ENCODE data around the gene MRPL23.

MRPL23 gene

DNA sequence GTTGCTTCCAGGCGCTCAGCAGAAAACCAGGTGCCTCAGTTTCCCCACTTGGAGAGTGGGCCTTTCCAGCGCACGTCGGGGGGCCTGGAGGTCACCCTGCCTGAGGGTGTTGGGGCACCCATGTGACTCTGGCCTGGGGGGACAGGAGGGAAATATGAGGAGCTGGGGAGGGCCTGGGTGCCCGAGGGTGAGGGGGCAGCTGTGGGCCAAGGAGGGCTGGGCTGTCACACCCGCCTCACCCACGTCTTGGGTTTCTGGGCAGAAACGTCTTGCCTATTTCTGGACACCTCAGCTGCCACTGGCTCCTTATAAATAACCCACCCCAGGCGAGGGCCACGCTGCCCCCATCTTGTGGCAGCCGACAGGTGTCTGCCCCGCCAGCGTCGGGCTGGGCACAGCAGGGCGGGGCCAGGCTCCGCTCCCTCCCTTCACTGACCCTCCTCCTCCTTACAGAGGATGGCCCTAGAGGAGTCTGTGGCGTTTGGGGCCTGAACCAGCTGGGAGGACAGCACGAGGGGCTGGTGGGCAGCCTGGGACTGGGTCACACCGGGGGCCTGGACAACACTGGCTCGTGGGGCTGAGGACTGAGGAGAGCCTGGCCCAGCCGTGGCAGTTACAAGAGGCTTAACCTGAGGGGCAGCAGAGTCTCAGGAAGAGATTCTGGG lies 26.1 kb upstream of the MRPL23 start:
- no peak overlapping the region for H3K27ac ChIP-seq (ENCODE audit: poor library complexity, severe bottlenecking)
- DNase-seq (ENCODE audit: low spot score) (peak; percentile 44), ATAC-seq (ENCODE audit: low read depth) (no peak)
- peaks cover 3% of the 10 kb centered on the region for H3K4me1 ChIP-seq (ENCODE audit: insufficient read depth, poor library complexity, severe bottlenecking)
- H3K4me3 ChIP-seq (ENCODE audit: severe bottlenecking), result no peak overlapping the region
- TF ChIP-seq, protein P1, sequence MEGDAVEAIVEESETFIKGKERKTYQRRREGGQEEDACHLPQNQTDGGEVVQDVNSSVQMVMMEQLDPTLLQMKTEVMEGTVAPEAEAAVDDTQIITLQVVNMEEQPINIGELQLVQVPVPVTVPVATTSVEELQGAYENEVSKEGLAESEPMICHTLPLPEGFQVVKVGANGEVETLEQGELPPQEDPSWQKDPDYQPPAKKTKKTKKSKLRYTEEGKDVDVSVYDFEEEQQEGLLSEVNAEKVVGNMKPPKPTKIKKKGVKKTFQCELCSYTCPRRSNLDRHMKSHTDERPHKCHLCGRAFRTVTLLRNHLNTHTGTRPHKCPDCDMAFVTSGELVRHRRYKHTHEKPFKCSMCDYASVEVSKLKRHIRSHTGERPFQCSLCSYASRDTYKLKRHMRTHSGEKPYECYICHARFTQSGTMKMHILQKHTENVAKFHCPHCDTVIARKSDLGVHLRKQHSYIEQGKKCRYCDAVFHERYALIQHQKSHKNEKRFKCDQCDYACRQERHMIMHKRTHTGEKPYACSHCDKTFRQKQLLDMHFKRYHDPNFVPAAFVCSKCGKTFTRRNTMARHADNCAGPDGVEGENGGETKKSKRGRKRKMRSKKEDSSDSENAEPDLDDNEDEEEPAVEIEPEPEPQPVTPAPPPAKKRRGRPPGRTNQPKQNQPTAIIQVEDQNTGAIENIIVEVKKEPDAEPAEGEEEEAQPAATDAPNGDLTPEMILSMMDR (IDR thresholded peaks at IDR 0.05; ENCODE audit: poor library complexity, severe bottlenecking), result no peak
- no peaks in the 10 kb centered on the region for H3K36me3 ChIP-seq (ENCODE audit: low read depth)
- no peaks in the 10 kb centered on the region for H3K27me3 ChIP-seq (ENCODE audit: insufficient read depth, poor library complexity, severe bottlenecking)
- H3K9me3 ChIP-seq (ENCODE audit: severe bottlenecking), result no peaks in the 10 kb centered on the region

DNA sequence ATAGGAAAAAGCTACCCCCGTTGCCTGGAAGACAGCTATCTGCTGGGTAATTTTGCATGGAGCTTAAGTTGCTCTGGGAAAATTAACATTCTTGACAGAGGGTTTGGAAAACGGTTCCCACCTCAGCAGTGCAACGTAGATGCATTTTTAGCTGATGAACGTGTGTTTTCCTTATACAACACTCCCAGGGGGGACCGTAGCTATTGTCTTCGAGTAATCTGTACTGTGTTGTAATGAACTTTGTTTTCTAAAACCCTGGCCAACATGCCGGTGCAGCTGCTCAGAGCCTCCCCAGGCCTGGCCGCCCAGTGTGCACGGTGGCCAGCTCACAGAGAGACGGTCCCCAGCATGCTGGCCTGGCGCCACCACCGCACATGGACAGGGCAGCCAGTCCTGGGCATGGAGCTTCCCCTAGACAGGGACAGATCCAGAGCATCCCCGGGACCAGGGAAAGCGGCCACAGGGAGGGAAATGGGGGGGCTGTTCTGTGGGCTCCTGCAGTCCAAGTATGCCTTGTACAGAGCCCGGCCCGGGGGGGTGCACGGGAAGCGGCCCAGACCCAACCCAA lies 25.5 kb upstream of the MRPL23 start:
- TF ChIP-seq, protein P1 (IDR thresholded peaks at IDR 0.05; ENCODE audit: poor library complexity, severe bottlenecking), result no peak
- ATAC-seq (ENCODE audit: low read depth), result no peak

DNA sequence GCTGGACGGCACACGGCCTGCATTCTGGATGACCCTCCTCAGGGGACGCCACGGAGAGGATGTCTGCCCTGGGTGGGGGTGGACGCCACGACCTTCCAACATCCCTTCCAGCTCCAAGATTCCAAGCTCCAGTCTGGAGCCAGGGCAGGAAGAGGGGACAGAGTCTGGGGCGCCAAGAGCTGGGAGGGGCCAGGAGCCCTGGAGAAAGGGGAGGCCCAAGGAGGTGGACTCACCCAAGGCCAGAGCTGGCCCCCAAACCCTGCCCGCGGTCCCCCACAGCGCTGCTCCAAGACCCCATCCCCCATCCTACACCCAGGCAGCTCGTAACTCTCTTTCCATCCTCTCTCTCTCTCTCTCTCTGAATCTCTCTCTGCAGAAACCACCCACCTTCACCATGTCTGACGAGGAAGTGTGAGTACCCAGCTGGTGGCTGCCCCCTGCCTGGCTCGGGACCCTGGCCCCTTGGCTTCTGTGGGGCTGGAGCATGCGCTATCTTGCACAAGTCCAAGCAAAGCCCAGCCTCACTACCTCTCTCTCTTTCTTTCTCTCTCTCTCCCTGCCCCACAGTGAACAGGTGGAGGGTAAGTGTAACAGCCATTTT lies 24.6 kb upstream of the MRPL23 start:
- H3K4me1 ChIP-seq (ENCODE audit: insufficient read depth, poor library complexity, severe bottlenecking), result peaks cover 13% of the 10 kb centered on the region

More for the DNA sequence above, 25.5 kb upstream of the MRPL23 start:
- no peaks in the 10 kb centered on the region for H3K9me3 ChIP-seq (ENCODE audit: severe bottlenecking)
- peaks cover 5% of the 10 kb centered on the region for H3K4me1 ChIP-seq (ENCODE audit: insufficient read depth, poor library complexity, severe bottlenecking)
- no peaks in the 10 kb centered on the region for H3K36me3 ChIP-seq (ENCODE audit: low read depth)
- H3K27me3 ChIP-seq (ENCODE audit: insufficient read depth, poor library complexity, severe bottlenecking), result no peaks in the 10 kb centered on the region
- peak; percentile 64 for DNase-seq (ENCODE audit: low spot score)
- no peak overlapping the region for H3K4me3 ChIP-seq (ENCODE audit: severe bottlenecking)
- no peak overlapping the region for H3K27ac ChIP-seq (ENCODE audit: poor library complexity, severe bottlenecking)

DNA sequence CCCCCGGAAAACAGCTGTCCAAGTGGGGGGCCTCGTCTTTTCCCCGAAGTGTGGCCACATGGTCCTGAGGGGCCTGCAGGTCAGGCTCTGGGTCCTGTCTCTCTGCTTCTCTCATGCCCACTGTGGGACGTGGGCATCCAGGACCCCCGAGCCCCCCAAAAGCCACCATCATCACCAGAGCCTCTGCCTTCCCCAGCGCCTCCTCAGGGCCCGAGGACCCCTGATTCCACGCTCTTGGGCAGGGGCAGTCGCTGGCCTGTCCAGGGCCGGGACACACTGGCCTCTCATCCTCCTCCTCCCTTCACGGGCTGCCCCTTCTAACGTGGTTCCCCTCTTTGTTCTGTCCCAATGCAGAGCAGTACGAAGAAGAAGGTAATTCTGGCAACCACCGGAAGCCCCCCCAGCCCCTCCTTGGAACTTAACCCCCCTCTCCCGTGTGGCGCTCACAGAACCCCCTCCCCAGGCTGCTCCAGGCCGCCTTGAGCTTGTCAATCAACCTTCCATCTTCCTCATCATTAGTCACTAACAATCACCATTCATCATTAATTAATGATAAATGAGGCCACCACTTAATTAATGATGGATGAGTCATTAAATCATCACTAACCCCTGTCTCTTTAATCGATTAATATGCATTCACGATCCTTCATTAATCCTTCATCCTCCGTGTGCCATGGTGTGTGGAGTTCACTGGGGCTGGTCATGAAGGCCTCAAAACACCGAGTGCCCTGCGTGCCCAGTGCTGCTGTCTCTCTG lies 23.8 kb upstream of the MRPL23 start:
- Histone ChIP-seq H3K9me3 (ENCODE audit: severe bottlenecking) (no peaks in the 10 kb centered on the region), H3K27ac (ENCODE audit: poor library complexity, severe bottlenecking) (no peak overlapping the region), H3K4me1 (ENCODE audit: insufficient read depth, poor library complexity, severe bottlenecking) (peaks cover 13% of the 10 kb centered on the region), H3K4me3 (ENCODE audit: severe bottlenecking) (no peak overlapping the region), H3K27me3 (ENCODE audit: insufficient read depth, poor library complexity, severe bottlenecking) (no peaks in the 10 kb centered on the region), H3K36me3 (ENCODE audit: low read depth) (no peaks in the 10 kb centered on the region)
- TF ChIP-seq, protein P1 (IDR thresholded peaks at IDR 0.05; ENCODE audit: poor library complexity, severe bottlenecking), result no peak
- DNase-seq (ENCODE audit: low spot score) (peak; percentile 38), ATAC-seq (ENCODE audit: low read depth) (no peak)

More for the DNA sequence above, 24.6 kb upstream of the MRPL23 start:
- H3K27me3 ChIP-seq (ENCODE audit: insufficient read depth, poor library complexity, severe bottlenecking), result no peaks in the 10 kb centered on the region
- DNase-seq (ENCODE audit: low spot score) (peak; percentile 37), ATAC-seq (ENCODE audit: low read depth) (no peak)
- TF ChIP-seq, protein P1 (IDR thresholded peaks at IDR 0.05; ENCODE audit: poor library complexity, severe bottlenecking), result no peak
- H3K9me3 ChIP-seq (ENCODE audit: severe bottlenecking), result no peaks in the 10 kb centered on the region
- no peak overlapping the region for H3K4me3 ChIP-seq (ENCODE audit: severe bottlenecking)
- H3K36me3 ChIP-seq (ENCODE audit: low read depth), result no peaks in the 10 kb centered on the region
- no peak overlapping the region for H3K27ac ChIP-seq (ENCODE audit: poor library complexity, severe bottlenecking)
